ENCODE results near the gene BTD.

BTD gene

DNA sequence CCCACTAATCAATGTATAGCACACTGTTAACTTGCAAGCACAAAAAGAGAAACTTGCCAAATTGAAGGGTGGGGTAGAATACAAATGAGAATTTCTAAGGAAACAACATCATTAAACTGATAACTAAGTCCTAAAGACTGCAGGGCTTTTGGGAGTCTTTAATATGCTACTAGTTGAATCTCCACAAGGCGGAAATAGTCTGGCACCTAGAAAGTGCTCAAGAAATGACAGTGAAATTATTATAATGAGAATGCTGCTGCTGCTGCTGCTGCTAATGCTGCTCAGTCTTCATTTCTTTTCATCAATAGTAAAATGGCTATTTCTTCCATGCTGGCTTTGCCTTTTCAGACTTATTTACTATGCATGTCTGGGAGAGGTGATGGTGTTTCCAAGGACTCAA lies 91.8 kb downstream of the BTD start:
- Mint-ChIP-seq H3K27ac (ENCODE audit: low read depth) (no peak overlapping the region), H3K27me3 (no peaks in the 10 kb centered on the region), H3K36me3 (ENCODE audit: insufficient read depth) (peaks cover 11% of the 10 kb centered on the region), H3K4me3 (no peak overlapping the region), H3K9me3 (no peaks in the 10 kb centered on the region), H3K4me1 (no peaks in the 10 kb centered on the region)
- ATAC-seq (replicated peaks; ENCODE audit: extremely low read depth, poor library complexity, severe bottlenecking) (no peak), DNase-seq (ENCODE audit: low spot score in 2 of 2) (no peak)

DNA sequence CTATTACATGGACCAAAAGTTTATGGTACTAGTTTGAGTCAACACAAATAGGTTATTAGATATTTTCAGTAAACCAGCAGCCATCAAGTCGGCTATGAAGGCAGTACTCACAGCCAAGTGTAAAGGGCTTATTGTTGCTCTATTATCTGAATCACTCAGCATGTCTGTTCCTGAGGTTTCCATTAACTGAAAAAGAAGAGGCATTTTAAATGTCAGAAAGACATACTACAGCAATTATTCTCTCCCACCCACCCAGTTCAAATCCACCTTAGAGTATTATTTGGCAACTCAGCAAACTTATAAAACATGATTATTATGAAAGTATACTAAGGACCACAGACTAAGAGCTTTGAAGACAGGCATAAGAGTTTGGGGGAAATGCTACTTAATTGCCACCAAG lies 93.1 kb downstream of the BTD start:
- no peaks in the 10 kb centered on the region for H3K4me1 Mint-ChIP-seq
- no peaks in the 10 kb centered on the region for H3K9me3 Mint-ChIP-seq
- ATAC-seq (replicated peaks; ENCODE audit: extremely low read depth, poor library complexity, severe bottlenecking) (no peak), DNase-seq (ENCODE audit: low spot score in 2 of 2) (no peak)
- no peaks in the 10 kb centered on the region for H3K27me3 Mint-ChIP-seq
- H3K36me3 Mint-ChIP-seq (ENCODE audit: insufficient read depth) = peaks cover 8% of the 10 kb centered on the region
- H3K27ac Mint-ChIP-seq (ENCODE audit: low read depth) = no peak overlapping the region
- no peak overlapping the region for H3K4me3 Mint-ChIP-seq

Measured in central memory CD8-positive, alpha-beta T cell (primary cell).